ENCODE measurements around the gene CACNG4. TPM values are rescaled to one million over a fixed set of nuclear protein-coding genes. Genes with fewer than 3 reads are reported as not detected.

Gene CACNG4
- total and polyA plus RNA-seq, 2 of the 4 experiments (the other 2 are of a cell fraction): under 0.01 to 0.53 TPM

DNA sequence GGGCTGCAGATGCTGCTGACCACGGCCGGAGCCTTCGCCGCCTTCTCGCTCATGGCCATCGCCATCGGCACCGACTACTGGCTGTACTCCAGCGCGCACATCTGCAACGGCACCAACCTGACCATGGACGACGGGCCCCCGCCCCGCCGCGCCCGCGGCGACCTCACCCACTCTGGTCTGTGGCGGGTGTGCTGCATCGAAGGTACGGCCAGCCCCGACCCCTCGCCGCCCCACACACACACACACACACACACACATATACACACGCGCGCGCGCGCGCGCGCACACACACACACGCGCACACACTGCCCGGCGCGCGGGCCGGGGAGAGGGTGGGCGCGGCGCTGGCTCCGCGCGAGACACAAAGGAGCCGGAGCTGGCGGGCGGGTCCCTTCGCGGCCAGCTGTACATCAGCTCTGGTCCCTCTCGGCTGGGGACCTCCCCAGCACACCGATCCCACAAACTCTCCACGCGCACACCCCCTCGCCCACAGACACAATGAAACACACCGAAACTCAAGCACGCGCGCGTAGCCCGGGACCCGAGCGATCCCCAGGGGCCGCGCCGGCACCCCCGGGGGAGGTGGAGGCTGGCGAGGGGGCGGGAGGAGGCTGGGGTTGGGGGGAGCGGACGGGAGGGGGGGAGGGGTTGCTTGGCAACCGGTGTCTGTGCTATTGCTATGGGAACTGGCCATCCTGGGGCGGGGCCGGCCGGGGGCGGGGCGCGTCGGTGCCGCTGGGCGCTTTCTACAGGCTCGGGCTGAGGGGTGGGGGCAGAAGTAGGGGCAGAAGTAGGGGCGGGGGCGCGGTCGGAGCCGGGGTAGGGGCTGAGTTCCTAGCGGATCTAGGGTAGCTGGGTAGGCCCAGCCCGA lies 658 bp downstream of the CACNG4 start:
- ChIA-PET POLR2A (ENCODE audit: unreplicated experiment) (interaction anchor here (0.6 kb wide), 1 partner anchor 776 kb away, joined by 5 read pairs; no protein-coding TSS in a partner anchor), CTCF (no interaction called here)
- Histone ChIP-seq H3K4me2 (ENCODE audit: low read depth, low read length) (peak overlapping the region; percentile 80), H3K56ac (ENCODE audit: extremely low read depth, insufficient read depth, low read length) (no peak overlapping the region), H3K4ac (ENCODE audit: low read depth, low read length) (no peak overlapping the region), H3K9me1 (ENCODE audit: insufficient read depth, low read length) (no peaks in the 10 kb centered on the region), H3K36me3 (ENCODE audit: control insufficient read depth, insufficient read depth, low read length) (no peaks in the 10 kb centered on the region), H3K4me1 (ENCODE audit: control insufficient read depth, insufficient read depth, low read length) (peaks cover 3% of the 10 kb centered on the region), H2AK9ac (replicated peaks; ENCODE audit: low read depth, low read length, poor library complexity) (peak overlapping the region; percentile 18), H3K4me3 (ENCODE audit: insufficient read depth, low read depth, low read length) (peak overlapping the region; percentile 43), H2BK15ac (ENCODE audit: low read depth, low read length) (no peak overlapping the region), H2BK20ac (ENCODE audit: low read depth, low read length) (no peak overlapping the region), H2BK5ac (ENCODE audit: low read depth, low read length, poor library complexity, severe bottlenecking) (no peak overlapping the region), H3K23ac (ENCODE audit: low read depth, low read length) (no peak overlapping the region), H3K27me3 (ENCODE audit: control insufficient read depth, insufficient read depth, low read length) (peaks cover 78% of the 10 kb centered on the region), H4K91ac (ENCODE audit: insufficient read depth, low read depth, low read length) (no peak overlapping the region), H3K18ac (ENCODE audit: low read depth, low read length) (no peak overlapping the region), H4K8ac (ENCODE audit: low read depth in 2 of 2, low read length in 2 of 2) (no peak overlapping the region), H4K5ac (ENCODE audit: low read depth, low read length) (no peak overlapping the region), H3K14ac (replicated peaks; ENCODE audit: low read depth, low read length) (no peak overlapping the region), H3K9me3 (ENCODE audit: control insufficient read depth, insufficient read depth, low read length) (no peaks in the 10 kb centered on the region), H2BK120ac (ENCODE audit: low read depth, low read length) (no peak overlapping the region), H2AK5ac (ENCODE audit: low read depth, low read length) (no peak overlapping the region), H4K20me1 (ENCODE audit: insufficient read depth, low read length) (no peaks in the 10 kb centered on the region), H2AFZ (replicated peaks; ENCODE audit: low read length, poor library complexity) (peak overlapping the region; percentile 85), H3K27ac (ENCODE audit: insufficient read depth, low read length) (no peak overlapping the region), H3K9ac (ENCODE audit: low read depth, low read length) (no peak overlapping the region), H3K79me1 (ENCODE audit: low read depth in 1 of 2, low read length in 2 of 2) (no peaks in the 10 kb centered on the region)
- intact Hi-C loops (cut with micrococcal nuclease) (no loop called here), in situ Hi-C loops (cut with MboI; ENCODE audit: low sequenced_read_pairs) (no loop called here), dilution Hi-C loops (cut with HindIII; ENCODE audit: low sequenced_read_pairs, unreplicated experiment) (no loop called here)
- DNase-seq (no peak), ATAC-seq (ENCODE audit: low read depth) (peak; percentile 45)
- no TSS peak for BruUV-seq (replicated peaks)
- 2% methylated on average over 12 of the region's 92 CpGs; no CpG with 5 or more reads in 1 of the 2 experiments for WGBS, 2 experiments (ENCODE audit: extremely low coverage in 2 of 2, insufficient read length in 1 of 2)
- TF ChIP-seq RCOR1 (IDR thresholded peaks at IDR 0.05; ENCODE audit: insufficient replicate concordance, low read length): no peak
- TF ChIP-seq MAFK (IDR thresholded peaks at IDR 0.05; ENCODE audit: low read depth, low read length): no peak
- TF ChIP-seq MXI1 (IDR thresholded peaks at IDR 0.05; ENCODE audit: borderline replicate concordance, low read depth, low read length): no peak

Data from IMR-90 (cell line).